ENCODE data around the gene WDR91.

The WDR91 gene

DNA sequence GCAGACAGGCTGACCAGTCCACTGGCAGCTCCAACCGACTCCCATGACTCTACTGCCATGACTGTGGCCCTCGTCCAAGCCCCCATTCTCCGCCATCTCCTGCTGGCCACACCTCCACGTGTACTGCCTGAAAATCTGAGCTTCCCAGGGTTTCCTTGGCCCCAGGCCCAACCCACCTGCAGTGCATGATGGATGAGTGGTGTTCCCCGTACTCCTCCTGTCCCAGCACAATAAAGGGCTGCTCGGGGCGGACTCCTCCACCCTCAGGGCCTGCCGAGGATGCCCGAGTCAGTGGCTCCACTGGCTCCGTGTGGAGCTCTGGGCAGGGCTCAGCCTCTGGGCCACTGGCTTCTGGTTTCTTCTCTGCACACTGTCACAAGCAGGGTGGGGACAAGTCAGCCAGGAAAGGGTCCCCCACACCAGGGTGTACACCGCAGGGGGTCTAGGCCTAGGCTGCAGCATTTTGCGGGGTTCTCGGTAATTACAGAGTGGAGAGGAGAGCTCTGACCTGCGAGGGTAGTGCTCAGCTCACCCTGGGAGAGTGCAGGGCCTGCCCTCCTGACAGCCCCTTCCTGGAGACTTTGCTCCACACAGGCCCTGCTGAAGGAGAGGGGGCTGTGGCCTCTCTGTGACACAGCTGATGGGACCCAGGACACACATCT, 15.2 kb downstream of the WDR91 start:
- no peak for DNase-seq

DNA sequence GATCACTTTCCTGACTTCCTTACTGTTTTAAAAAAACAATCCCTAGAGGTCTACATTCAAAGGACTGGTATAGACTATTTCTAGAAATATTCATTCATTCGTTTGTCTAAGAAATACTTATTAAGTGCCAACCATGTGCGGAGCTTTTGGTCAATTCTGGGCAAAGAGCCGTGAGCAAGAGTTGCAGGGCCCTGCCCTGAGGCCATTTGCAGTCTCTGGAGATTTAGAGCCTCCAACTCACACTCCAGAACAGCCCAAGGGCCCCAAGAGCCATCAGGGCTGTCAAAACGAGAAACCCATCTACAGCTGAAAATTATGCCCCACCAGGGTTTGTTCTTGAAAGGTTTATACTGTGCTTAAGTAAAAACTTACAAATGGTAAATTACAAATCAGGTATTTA, 16.2 kb downstream of the WDR91 start:
- DNase-seq: no peak

DNA sequence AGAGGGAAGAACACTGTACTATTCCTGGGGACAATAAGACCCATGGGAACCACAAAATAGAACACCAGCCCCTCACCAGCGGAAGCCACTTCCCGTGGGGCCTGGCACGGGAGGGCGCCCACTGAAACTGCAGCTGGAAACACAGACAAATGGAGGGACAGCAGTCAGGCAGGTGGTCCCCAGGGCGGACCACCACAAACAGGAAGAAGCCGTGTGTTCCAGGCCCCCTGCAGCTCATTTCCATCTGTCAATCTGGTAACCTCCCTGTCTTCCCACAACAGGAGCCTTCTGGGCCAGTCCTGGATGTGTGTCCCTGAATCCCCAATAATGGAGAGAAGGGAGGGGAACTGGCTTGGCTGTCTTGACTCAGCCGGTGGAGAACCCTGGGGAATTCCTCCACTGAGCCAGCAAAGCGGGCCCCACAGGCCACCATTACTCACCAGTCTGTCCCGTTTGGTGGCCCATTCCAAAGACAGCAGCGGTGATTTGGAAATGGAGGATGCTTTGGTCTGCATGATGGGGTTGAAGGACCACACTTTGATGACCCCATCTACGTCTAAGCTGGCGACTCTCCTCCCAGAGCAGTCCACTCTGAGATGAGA, 16.7 kb downstream of the WDR91 start:
- DNase-seq: no peak

DNA sequence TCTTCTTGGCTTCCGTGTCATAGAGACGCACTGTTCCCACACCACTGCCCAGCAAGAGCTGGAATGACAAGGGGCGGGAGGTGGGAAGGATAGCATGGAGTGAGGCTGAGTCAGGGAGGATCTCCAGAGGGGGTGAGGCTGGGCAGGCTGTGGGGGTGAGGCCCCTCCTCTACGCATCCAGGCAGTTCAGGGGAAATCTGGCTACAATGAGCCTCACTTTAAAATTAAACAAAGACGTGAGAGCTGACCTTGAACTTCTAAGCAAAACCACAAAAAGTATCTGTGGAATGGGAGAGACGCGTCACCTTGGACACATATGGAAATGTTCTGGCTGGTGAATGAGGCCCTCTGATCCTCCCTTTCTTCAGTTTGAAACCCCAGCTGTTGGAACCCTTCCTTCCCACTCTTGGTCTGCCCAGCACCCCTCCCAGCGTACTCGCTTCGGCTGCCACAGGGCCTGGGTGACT, 17.7 kb downstream of the WDR91 start:
- no peak for DNase-seq

DNA sequence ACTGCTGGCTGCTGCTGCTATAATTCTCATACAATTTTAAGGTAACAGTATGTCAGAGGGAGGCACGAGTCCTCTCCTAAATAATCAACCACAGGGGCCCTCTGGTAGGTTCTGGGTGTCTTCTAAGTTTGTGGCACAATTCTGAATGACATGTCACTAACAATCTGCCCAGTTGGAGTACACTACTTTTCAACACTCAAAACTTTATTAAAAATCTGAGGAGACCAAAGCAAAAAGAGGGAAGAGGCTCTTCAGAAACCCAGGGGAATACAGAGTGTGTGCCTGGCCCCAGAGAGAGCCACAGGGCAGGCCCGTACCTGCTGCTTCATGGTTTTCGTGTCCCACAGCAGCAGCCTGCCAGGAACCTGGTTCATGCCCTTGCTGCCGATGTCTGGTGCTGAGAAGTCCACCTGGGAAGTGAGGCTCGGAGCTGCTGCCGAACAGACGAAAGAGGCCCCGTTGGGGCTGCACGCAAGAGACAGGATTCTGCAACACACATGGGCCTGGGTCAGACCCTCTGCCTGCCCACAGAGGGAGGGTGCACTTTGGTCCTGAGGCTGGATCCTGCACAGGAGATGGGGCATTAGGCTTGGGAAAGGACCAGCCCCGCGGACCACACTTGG, 18.3 kb downstream of the WDR91 start:
- no peak for DNase-seq

DNA sequence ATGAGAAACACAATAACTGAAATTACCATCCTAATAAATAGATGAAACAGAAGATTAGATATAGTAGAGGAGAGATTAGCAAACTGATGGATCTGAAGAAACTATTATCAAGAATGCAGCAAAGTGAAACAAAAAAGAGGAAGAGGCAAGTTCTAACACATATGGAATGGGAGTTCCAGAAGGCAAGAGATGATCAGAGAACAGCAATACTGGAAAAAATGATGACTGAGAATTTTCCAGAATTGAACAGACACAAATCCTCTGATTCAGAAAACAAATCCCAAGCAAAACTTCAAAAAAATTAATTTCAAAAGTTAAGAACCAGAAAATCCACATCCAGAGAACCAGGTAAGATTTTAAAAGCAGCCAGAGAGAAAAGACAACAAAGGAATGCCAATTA, 20.6 kb downstream of the WDR91 start:
- DNase-seq: no peak

DNA sequence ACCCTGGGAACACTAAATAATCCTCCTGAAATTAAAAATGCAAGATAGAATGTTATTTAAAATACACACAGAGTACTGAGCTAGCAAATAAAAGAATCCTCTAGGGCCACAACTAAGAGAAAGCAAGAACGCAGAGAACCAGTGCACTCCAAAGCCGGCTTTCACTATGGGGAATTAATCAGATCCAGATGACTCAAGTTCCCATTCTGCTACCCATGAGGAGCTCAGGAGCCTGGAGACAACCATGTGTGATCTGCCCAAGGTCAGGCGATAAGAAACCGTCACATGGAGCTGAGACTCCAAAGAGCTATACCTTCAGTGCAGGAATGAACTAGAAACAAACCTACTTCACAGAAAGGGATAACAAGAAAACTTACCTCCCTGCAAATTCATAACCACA, 21.4 kb downstream of the WDR91 start:
- no peak for DNase-seq

DNA sequence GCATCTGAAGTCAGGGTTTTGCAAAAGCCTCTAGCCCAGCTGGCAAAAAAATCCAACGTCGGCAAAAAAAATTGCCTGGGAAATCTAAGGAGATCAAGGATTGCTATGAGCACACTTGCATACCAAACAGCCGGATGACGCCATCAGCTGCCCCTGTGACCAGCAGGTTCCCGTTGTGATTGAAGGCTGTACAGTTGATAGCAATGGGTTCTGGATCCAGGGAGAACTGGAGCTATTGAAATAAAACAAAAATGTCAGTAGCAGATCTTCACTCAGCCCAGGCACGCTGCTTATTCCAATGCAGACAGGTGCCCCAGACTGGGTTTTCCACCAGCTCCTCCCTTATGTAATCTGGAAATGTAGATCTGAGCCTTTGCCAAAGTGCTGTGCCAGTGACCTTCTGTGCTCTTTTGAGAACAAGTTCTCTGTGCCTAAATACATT, 22.1 kb downstream of the WDR91 start:
- DNase-seq: no peak

DNA sequence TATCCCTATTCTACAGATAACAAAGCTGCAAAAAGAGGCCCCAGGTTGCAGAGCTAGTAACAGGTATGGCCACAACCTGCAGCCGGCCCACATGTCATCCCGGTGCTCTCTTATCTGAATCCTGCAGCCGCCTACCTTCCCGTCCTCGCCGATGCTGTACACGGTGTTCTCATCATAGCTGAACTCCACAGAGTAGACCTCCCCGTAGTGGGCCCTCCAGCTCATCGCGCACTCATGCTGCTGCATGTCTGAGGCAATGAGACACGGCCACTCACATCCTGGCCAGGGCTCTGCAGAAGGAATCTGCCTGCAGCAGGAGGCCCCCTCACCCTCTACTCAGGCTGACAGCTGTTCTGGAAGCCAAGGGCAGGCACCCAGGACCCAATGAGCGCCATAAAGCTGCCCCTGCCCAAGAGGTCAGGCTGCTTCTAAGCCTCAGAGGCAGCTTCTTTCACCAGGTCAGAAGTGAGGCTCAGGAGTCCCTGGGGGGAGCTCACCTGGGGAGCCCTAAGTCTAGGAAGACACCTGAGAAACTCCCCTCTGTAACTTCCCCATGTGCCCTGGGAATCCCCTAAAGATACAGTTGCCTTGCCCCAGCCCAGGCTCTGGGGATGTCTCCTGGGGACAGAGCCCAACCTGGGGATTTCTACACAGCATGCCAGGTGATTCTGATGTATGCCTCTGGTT, 22.9 kb downstream of the WDR91 start:
- DNase-seq: no peak

DNA sequence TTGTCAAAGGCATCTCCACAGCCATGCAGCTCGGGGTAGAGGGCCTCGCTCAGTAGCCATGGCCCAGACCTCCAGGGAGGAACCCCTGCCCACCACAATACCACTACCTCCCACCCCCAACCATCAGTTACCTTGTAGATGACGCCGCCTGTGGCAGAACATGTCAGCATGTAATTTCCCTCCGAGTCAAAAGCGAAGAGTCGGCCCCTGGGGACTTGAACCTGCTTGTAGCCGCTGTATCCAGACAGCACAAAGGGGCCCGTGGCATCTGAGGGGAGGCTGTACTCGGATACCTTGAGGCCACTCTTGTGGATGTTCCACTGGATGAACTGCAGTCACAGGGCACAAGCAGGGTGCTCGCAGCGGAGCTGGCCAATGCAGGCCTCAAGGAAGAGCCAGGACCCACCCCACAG, 24.5 kb downstream of the WDR91 start:
- DNase-seq: no peak

DNA sequence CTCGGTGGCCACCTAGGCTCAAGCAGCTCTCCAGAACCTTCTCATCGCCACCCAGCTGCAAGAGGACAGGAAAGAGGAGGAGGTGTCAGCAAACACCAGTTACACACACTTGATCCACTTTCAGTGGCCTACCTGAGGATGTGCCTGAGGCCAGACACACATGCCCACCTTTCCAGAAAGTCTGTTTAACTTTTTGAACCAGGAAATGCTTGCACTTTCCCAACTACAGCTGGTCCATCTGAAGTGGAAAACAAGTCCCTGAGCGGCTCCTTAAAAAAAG, 25.1 kb downstream of the WDR91 start:
- no peak for DNase-seq

DNA sequence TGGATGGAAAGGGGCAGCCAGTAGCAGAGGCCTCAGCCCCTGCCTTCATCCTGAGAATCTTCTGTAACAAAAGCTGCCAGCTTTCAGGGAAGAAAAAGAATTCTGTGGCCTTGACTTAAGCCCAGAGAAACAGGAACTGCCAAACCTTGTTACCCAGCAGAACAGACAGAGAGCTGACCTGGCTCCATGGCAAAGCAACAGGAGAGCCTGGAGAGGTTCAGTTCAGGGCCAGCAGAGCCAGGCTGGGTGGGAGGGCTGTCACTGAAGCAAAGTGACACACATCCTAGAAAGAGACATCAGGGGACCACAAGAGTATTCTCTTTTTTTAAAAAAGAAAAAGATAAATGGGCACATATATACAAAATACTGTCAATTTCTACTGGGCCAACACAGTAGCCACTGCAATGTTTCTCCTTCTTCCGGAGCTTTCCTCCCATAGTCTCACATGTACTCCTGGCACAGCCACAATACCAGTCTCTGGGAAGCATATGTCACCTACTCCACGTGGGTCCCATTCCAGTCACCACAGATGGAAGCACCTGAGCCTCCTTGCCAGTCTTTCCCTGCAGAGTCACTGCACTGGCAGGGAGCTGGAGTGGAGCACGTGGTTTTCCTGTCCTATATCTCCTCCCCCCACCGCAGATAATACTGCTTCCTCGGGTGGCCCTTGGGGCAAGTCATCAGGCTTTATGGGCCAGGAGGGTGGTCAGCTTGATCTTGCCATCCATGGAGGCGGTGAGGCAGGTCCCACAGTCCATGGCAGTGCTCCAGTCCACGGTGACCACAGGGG, 25.7 kb downstream of the WDR91 start:
- no peak for DNase-seq

DNA sequence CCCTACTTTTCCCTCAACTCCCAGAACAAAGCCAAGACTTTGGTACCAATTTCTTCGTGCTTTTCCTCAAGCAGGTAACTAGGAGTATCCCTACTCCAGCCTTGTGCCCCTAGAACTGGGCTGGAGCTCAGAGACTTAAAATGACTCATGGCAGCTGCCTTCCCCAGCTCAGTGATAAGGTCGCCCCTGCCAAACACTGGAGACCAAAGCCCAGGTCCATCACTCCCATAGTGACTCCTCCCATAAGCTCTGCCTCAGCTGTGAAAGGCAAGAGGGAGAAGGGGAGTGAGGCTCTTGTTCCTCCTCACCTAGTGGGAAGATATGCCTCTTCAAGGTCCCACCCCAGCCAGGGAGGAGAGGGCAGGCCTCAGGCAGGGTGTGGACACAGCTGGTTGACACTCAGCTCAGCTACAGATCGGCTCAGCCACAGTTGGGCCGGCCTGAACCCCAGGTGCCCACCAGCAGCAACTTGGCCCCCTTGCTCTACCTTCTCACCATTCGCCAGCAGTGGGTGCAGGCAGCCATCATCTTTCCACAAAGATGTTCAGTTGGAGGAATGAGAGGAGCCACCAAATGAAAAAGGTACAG, 27.0 kb downstream of the WDR91 start:
- no peak for DNase-seq

DNA sequence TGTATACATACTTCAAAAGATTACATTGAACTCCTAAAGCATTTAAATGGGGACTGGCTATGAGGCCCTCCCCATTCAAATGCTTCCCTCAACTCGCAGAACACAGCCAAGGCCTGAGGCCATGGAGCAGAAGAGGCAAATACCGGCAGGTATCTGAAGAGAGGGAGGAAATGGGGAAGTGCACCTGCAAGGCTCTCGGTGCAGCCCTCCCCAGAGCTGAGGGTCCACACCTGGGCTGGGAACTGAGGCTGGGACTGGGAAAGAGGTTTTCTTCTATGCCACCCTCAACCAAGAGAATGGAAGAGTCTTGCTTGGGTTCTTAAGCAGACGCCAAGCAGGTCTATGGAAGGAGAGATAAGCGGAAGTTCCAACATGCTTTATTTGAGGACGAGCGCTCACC, 27.8 kb downstream of the WDR91 start:
- DNase-seq: no peak

DNA sequence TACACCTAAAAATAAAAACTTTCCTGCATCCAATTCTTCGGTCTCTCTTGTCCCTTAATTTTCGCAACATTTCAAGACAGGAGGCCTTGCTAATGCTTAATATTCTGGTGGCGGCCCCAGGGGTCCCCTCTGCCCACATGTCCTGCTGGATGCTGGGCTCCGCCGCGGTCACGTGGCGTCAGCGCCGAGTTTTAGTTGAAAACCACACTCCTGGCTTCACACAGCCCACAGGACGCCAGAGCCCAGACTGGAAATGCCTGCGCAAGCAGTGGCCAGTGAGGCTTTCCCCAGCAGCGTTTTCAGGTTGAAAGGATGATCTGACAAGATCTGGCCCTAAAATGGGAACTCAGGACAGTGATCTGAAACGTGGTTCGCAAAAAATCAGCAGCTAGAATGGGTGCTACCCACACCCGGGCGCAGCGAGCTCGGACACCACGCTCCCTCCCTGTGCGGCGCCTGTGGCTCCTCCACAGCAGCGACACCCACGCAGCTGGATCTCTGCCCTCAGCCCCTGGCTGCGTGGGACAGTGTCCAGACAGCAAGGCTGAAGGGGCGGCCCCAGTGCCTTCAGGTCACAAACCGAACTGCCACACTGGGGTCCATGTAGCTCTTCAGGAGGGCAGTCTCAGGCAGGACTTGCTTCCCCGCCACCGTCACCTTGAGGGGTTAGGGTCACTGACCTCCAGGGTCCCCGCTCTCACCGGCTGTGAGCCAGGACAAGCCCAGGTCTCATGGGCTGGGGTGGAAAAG, 29.2 kb downstream of the WDR91 start:
- no peak for DNase-seq

DNA sequence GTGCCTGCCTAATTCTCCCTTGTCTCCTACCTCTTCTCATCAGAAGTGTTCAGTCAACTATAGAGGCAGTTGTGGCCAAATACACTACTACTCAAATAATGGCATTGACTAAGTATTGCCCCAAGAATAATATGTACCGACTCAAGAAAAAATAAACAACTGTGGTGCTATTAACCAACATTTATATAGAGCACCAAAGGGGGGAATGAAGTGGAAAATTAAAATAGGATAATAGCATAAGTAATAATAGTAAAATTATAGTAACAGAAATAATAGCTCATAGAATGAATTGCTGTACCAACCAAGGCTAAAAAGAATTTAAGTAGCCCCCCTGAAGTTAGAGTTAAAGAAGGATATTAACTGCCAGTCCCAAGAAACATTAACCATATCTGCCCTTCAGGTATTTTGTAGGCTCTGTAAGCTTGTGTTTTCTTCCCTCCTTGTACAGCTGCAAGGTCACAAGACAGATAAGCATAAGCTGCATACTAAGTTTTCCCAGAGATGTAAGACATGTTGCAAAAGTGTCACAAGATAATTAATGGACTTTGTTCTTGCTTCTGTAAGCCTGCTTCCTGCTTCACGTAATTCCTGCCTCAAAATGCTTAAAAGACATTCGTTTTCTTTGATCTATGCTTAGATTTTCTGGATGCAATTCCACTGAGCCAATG, 29.9 kb downstream of the WDR91 start:
- no peak for DNase-seq

DNA sequence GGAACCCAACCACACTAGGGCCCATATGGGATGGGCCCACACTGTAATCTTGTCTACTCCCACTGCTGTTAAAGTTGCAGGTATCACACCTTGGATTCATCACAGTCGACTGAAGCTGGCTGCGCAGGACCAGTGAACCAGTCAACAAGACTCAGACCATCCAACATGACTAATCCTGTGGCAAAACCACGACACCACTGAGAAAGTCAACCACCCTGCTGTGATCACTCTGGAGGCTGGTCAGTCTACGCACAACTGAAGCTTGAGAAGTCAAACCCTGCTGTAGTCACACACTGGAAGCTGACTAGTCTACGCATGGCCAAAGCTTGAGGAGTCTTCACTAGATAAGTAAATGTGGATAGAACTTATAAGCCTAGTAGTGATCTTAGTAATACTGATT, 31.2 kb downstream of the WDR91 start:
- DNase-seq: no peak

DNA sequence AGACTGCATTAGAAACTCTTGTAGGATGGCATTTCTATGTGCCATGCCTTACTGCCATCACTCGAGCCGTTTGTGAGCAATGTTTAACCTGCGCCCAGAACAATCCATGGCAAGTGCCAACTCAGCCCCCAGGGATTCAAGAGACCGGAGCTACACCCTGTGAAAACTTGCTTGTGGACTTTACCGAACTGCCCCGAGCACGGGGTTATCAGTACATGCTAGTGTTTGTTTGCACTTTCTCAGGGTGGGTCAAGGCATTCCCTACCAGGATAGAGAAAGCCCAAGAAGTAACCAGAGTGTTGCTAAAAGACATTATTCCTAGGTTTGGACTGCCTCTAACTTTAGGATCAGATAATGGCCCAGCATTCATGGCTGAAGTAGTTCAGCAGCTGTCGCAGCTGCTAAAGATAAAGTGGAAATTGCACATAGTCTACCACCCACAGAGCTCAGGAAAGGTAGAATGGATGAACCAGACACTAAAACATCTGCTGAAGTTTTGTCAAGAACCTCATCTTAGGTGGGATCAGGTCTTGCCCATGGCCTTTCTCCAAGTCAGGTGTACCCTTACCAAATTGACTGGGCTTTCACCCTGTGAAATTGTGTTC, 31.9 kb downstream of the WDR91 start:
- no peak for DNase-seq

DNA sequence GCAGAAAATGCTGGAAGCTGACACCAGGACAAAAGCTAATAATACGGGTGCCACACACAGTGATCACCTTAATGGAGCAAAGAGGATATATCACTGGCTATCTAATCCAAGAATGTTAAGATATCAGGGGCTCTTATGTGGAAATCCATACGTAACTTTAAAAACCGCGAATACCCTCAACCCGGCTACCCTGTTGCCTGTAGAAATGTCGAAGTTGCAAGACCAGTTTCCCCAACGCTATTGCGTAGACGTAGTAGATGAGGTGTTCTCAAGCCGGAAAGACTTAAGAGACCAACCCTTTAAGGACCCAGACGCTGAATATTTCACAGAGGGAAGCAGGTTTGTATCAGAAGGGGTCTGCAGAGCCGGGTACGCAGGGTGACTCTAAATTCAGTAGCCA, 33.0 kb downstream of the WDR91 start:
- no peak for DNase-seq

DNA sequence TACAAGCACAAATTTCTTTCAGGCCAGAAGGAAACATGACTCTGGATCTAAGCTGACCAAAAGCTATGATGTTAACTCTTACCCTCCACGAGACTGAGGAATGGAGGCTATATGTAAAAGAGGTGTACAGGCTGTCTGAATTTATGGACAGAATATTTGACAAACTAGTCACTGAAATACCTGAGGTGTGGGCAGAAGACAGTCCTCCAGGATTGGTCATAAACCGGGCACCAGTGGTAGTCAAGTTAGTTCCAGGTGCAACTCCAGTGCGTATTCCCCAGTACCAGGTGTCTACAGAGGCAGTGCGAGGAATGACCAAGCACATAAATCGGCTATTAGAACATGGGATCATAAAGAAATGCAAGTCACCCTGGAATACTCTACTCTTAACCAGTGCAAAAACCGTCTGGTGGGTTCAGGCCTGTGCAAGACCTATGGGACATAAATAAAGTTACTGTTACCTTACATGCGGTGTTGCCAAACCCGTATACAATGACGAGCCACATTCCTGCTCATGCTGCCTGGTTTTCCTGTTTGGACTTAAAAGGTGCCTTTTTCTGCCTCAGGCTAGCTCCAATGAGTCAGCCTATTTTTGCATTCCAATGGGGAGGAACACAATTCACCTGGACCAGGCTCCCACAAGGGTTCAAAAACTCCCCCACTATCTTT, 34.2 kb downstream of the WDR91 start:
- DNase-seq: no peak

DNA sequence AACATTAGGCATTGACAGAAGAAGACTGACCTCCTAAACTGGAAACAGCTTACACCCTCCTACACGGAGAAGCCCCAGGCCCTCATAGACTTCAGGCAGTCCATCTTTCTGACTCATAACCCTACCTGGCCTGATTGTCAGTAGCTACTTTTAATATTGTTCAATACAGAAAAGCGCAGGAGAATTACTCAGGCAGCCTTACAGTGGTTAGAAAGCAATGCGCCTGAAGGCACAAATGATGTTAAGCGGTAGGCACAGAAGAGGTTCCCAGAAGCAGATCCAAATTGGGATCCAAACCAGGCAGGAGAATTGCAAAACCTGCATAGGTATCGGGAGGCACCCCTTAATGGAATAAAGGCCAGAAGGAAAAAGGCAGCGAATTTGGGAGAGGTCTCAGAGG, 35.4 kb downstream of the WDR91 start:
- DNase-seq: no peak
